ENCODE measurements around the gene NRG3. TPM values are rescaled to one million over a fixed set of nuclear protein-coding genes. Genes with fewer than 3 reads are reported as not detected.
"Not testable (repeated sequence)": the region's sequence is repeated elsewhere in the genome, so short reads cannot be mapped to it uniquely, and the experiment has no call there.

The NRG3 gene
- total RNA-seq, 1 donor from 2014 or later: 0.74 TPM

GRCh38 chr10:82037076-82037475 lies 162.1 kb downstream of the NRG3 start:
- no peaks in the 10 kb centered on the region for H3K9me3 Mint-ChIP-seq
- H3K4me3 Mint-ChIP-seq: no peak overlapping the region
- DNase-seq (ENCODE audit: low spot score in 2 of 2, unreplicated experiment in 2 of 2): no peak
- H3K27ac Mint-ChIP-seq: no peak overlapping the region
- no peaks in the 10 kb centered on the region for H3K4me1 Mint-ChIP-seq
- H3K27me3 Mint-ChIP-seq (ENCODE audit: low read depth): peaks cover 6% of the 10 kb centered on the region
- TF ChIP-seq, protein P1, sequence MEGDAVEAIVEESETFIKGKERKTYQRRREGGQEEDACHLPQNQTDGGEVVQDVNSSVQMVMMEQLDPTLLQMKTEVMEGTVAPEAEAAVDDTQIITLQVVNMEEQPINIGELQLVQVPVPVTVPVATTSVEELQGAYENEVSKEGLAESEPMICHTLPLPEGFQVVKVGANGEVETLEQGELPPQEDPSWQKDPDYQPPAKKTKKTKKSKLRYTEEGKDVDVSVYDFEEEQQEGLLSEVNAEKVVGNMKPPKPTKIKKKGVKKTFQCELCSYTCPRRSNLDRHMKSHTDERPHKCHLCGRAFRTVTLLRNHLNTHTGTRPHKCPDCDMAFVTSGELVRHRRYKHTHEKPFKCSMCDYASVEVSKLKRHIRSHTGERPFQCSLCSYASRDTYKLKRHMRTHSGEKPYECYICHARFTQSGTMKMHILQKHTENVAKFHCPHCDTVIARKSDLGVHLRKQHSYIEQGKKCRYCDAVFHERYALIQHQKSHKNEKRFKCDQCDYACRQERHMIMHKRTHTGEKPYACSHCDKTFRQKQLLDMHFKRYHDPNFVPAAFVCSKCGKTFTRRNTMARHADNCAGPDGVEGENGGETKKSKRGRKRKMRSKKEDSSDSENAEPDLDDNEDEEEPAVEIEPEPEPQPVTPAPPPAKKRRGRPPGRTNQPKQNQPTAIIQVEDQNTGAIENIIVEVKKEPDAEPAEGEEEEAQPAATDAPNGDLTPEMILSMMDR (IDR thresholded peaks at IDR 0.05; ENCODE audit: unreplicated experiment): no peak
- no peaks in the 10 kb centered on the region for H3K36me3 Mint-ChIP-seq

GRCh38 chr10:82038587-82038986 lies 163.6 kb downstream of the NRG3 start:
- H3K27me3 Mint-ChIP-seq (ENCODE audit: low read depth): peaks cover 5% of the 10 kb centered on the region

DNA sequence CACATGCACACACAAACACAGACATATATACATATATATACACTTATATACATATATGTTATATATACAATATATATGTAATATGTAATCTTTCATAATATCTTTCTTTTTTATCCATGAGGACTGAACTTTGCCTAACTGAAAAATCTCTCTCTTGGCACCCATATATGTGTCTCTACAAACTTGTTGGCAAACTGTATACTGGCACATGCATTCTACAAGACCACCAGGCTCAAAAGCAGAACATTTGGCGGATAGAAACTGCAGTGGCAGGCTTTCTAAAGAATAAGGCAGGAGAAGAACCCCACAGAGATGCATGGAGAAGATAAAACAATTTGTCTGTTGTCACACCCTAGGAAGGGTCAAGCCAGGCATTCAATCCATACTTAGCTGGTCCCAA lies 165.3 kb downstream of the NRG3 start:
- Mint-ChIP-seq H3K27me3 (ENCODE audit: low read depth) (no peaks in the 10 kb centered on the region), H3K9me3 (no peaks in the 10 kb centered on the region), H3K27ac (no peak overlapping the region), H3K36me3 (no peaks in the 10 kb centered on the region), H3K4me1 (no peaks in the 10 kb centered on the region), H3K4me3 (no peak overlapping the region)
- TF ChIP-seq, protein P1 (IDR thresholded peaks at IDR 0.05; ENCODE audit: unreplicated experiment): no peak
- DNase-seq (ENCODE audit: low spot score in 2 of 2, unreplicated experiment in 2 of 2): no peak

More at GRCh38 chr10:82038587-82038986, 163.6 kb downstream of the NRG3 start:
- H3K4me3 Mint-ChIP-seq: no peak overlapping the region
- no peaks in the 10 kb centered on the region for H3K36me3 Mint-ChIP-seq
- TF ChIP-seq, protein P1 (IDR thresholded peaks at IDR 0.05; ENCODE audit: unreplicated experiment): no peak
- no peak for DNase-seq (ENCODE audit: low spot score in 2 of 2, unreplicated experiment in 2 of 2)
- H3K4me1 Mint-ChIP-seq: no peaks in the 10 kb centered on the region
- no peak overlapping the region for H3K27ac Mint-ChIP-seq
- H3K9me3 Mint-ChIP-seq: no peaks in the 10 kb centered on the region

DNA sequence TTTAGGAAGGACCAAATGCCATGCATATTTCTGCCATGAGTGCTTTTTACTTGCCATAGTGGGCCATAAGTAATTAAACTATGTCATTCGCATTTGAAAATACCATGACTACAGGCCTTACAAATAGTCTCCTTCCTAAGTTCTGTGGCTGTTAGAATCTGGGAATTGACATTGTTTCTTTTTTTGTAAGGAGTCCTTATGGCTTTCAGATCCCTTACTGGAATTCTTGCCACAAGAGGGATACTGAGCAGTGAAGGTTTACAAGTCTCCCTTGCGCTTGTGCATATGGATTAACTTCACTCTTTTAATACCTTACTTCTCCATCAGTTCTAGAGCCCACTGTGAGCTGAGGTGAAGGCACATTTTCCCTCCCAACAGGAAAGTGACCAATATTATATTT lies 166.0 kb downstream of the NRG3 start:
- Mint-ChIP-seq H3K36me3 (no peaks in the 10 kb centered on the region), H3K4me3 (no peak overlapping the region), H3K27me3 (ENCODE audit: low read depth) (no peaks in the 10 kb centered on the region), H3K27ac (no peak overlapping the region), H3K4me1 (no peaks in the 10 kb centered on the region), H3K9me3 (no peaks in the 10 kb centered on the region)
- TF ChIP-seq, protein P1 (IDR thresholded peaks at IDR 0.05; ENCODE audit: unreplicated experiment): no peak
- no peak for DNase-seq (ENCODE audit: low spot score in 2 of 2, unreplicated experiment in 2 of 2)

DNA sequence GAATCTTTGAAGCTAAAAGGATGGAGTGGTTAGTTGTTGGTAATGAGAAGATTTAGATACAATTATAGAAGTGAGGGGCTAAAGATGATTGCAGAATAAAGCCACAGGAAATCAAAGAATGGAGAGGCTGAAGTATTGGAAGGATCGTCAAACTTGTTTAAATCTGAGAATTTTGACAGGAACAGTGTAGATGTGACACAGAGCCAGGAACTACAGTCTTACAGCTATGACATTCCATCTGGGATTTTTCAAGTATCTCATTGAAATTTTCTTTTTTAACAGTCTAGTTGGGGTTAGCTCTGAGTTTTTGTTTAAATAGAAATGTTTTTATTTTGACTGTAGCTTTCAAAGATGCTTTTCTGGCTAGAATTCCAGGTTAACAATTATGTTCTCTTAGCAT lies 181.4 kb downstream of the NRG3 start:
- peaks cover 2% of the 10 kb centered on the region for H3K27me3 Mint-ChIP-seq (ENCODE audit: low read depth)
- TF ChIP-seq, protein P1 (IDR thresholded peaks at IDR 0.05; ENCODE audit: unreplicated experiment): no peak
- no peaks in the 10 kb centered on the region for H3K9me3 Mint-ChIP-seq

GRCh38 chr10:82067192-82067591 lies 192.2 kb downstream of the NRG3 start:
- H3K27ac Mint-ChIP-seq; H3K27me3 Mint-ChIP-seq (ENCODE audit: low read depth); H3K4me3 Mint-ChIP-seq; H3K9me3 Mint-ChIP-seq; H3K36me3 Mint-ChIP-seq; H3K4me1 Mint-ChIP-seq; DNase-seq (ENCODE audit: low spot score in 2 of 2, unreplicated experiment in 2 of 2): not testable (repeated sequence)

More for the DNA sequence above, 181.4 kb downstream of the NRG3 start:
- Mint-ChIP-seq H3K36me3 (no peaks in the 10 kb centered on the region), H3K27ac (no peak overlapping the region), H3K4me1 (no peaks in the 10 kb centered on the region), H3K4me3 (no peak overlapping the region)
- DNase-seq (ENCODE audit: low spot score in 2 of 2, unreplicated experiment in 2 of 2): no peak

All from mesothelial cell of epicardium (in vitro differentiated cells).